Measurements from ENCODE around the gene PPP6R3.
A peak's percentile ranks its signal among the peaks of the same experiment; 100 is the strongest.

Gene PPP6R3

DNA sequence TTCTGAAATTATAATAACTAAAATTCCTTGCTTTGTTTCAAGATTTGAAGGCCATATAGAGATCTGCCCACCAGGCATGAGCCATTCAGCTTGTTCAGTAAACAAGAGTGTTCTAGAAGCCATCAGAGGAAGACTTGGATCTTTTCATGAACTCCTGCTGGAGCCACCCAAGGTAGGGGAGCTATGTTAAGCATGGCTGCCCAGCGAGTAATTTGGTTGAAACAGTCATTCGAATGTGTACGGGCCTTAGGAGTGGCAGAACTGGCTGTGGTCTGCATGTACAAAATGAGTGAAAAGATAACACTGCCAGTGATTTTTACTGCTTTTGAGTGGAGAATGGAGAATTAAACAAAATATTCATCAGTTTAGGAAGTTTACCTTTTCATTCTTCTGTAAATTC, 103.7 kb downstream of the PPP6R3 start:
- no peak for DNase-seq (ENCODE audit: low spot score)

GRCh38 chr11:68565768-68566167, 105.2 kb downstream of the PPP6R3 start:
- DNase-seq (ENCODE audit: low spot score) = no peak

GRCh38 chr11:68567553-68567952, 107.0 kb downstream of the PPP6R3 start:
- DNase-seq (ENCODE audit: low spot score) = no peak

DNA sequence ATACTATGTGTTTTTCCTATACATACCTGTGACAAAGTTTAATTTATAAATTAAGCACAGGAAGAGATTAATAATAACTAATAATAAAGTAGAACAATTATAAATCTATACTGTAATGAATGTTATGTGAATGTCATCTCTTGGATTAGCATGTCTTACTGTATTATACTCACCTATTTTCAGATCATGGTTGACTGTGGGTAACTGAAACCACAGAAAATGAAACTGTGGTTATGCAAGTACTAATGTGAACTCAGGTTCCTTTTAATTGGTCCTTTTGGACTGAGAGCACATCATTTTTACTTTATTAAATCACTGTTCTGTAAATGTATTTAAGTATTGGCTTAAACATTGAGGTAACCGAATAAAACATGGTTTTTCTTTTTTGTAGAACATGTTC, 108.8 kb downstream of the PPP6R3 start:
- DNase-seq (ENCODE audit: low spot score) = no peak

- DNase-seq (ENCODE audit: low spot score) = no peak
Observed at GRCh38 chr11:68570691-68571090, 110.1 kb downstream of the PPP6R3 start.

- no peak for DNase-seq (ENCODE audit: low spot score)
Observed at GRCh38 chr11:68574308-68574707, 113.8 kb downstream of the PPP6R3 start.

DNA sequence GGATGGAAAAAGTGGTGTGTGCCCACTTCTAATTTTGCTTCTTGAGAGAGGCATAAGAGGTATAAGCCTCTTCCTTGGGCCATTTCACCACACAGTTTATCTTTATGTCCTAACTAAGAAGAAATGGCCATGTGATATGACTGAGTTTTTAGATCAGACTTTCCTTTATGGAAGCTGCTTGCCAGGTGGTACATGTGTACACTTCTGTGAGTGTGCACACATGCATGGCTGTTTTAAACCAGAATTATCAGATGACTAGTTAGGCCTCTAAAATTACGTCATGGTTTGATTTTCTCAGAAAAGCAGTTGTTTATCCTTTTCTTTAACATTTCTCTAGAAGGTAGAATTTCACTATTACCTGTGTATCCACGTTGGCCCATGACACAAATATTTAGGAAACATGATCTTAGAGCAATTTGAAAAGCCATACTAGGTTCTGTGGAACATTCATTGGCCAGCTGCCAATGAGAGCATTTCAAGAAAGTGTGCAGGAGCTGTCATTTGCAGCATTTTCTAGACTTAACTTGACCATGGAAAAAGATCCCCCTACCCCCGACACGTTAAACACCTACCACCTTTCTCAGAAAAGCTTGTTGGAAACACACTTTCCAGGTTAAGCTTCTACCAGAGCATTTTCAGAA, 114.6 kb downstream of the PPP6R3 start:
- DNase-seq (ENCODE audit: low spot score) = no peak

- DNase-seq (ENCODE audit: low spot score) = no peak
Observed at GRCh38 chr11:68579455-68579854, 118.9 kb downstream of the PPP6R3 start.

- no peak for DNase-seq (ENCODE audit: low spot score)
Observed at GRCh38 chr11:68581439-68581838, 120.9 kb downstream of the PPP6R3 start.

DNA sequence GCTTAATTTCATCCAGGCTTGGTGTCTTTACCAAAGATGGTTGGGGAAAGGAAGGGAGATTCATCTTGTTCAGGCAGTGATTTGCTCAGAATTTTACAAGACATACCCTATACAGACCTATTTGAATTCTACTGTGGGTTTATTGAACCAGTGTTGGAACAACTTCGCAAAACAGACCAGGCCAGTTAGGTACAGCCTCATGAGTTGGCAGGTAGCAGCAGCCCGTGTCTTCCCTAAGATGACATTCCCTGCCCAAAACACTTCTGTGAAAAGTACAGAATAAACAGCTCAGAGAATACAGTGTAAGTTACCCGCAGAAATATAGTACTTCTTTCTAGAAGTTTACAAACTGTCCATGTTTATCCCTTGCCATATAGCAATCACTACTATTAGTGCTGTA, 121.3 kb downstream of the PPP6R3 start:
- DNase-seq (ENCODE audit: low spot score) = no peak

DNA sequence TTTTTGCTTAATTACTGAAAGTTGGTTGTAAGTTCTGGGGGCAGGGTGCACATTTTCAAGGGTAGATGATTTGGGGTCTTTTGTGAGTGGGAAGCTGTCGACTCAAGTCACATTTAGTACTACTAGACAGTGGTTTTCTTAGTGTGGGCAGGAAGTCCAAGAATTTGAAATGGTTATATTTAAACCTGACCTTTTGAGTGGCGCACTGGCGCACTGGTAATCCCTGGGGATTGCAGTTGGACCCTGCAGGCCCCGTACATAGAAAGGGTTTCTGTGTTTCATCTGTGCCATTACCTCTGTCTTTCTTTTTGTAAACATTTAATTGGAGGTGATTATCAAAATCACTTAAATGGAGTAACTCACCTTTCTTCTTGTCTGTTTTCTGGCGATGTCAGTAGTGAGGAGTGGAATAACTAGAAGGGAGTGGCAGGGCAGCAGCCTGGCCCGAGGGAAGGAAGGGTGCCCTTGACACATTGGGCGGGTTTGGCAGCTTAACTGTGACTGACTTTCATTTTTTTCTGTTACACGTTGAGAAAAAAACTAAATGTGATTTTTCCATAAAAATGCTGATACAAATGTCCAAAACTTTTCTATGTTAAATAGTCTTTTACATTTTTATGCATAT, 122.0 kb downstream of the PPP6R3 start:
- DNase-seq (ENCODE audit: low spot score) = peak; percentile 69

DNA sequence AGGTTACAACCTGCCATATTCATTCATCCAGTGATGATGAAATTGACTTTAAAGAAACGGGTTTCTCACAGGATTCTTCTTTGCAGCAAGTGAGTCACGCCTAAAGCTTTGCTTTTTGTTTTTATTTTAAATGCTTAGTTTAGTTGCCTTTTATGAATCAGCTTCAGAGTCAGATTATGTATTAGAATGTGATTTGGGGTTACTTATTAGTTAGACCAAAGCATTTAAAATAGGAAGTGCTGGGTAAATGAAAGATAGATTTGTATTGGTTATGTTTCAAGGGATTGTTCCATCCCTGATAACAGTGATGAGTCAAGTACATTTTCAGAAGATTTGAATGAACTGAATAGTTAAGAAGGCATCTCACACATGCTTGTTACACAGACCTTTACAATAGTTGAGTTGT, 122.5 kb downstream of the PPP6R3 start:
- peak; percentile 55 for DNase-seq (ENCODE audit: low spot score)

GRCh38 chr11:68584097-68584496, 123.5 kb downstream of the PPP6R3 start:
- DNase-seq (ENCODE audit: low spot score) = peak; percentile 20

DNA sequence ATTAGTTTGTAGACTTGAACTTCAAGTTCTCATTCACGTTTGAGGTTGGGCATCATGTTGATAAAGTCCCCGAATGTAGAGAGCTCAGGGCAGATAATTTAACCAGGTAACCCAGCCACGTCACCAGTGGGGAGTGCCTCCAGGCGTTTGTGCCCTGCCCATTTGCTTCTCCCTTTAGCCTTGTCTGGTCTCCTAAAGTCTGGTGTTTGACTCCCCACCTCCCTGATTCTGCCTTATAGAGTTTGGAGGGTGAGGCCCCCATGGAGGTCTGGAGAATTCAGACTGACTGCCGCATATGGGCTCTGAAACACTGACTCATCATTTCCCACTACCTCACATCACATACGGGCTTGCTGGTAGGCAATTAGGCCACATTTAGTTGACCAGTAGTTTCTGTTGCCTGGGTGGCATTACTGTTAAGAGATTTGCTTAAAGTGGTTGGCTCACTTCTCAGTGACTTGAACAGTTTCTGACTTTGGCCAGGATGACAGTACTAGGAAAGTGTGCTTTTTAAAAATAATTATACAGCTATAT, 124.5 kb downstream of the PPP6R3 start:
- no peak for DNase-seq (ENCODE audit: low spot score)

- DNase-seq (ENCODE audit: low spot score) = no peak
Observed at GRCh38 chr11:68589547-68590216, 129.1 kb downstream of the PPP6R3 start.

GRCh38 chr11:68591719-68592118, 131.2 kb downstream of the PPP6R3 start:
- no peak for DNase-seq (ENCODE audit: low spot score)

GRCh38 chr11:68593441-68593840, 132.9 kb downstream of the PPP6R3 start:
- DNase-seq (ENCODE audit: low spot score) = no peak

DNA sequence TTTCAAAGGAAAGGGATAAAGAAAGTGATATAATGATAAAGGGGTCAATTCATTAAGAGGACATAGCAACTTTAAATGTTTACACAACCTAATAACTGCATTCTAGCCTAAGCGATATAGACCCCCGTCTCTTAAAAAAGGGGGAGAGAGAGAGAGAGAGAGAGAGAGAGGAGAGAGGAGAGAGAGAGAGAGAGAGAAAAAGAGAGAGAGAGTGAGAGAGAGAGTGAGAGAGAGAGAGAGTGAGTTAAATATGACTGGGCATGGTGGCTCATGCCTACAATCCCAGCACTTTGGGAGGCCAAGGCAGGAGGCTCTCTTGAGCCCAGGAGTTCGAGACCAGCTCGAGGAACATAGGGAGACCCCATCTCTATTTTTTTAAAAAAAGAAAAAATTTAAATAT, 133.6 kb downstream of the PPP6R3 start:
- no peak for DNase-seq (ENCODE audit: low spot score)

GRCh38 chr11:68596231-68596630, 135.7 kb downstream of the PPP6R3 start:
- no peak for DNase-seq (ENCODE audit: low spot score)

GRCh38 chr11:68598816-68599653, 138.5 kb downstream of the PPP6R3 start:
- DNase-seq (ENCODE audit: low spot score) = no peak

GRCh38 chr11:68601147-68601546, 140.6 kb downstream of the PPP6R3 start:
- DNase-seq (ENCODE audit: low spot score) = no peak

- DNase-seq (ENCODE audit: low spot score) = no peak
Observed at GRCh38 chr11:68609761-68610160, 149.2 kb downstream of the PPP6R3 start.
